Measurements from ENCODE around the gene CDCA3. TPM values are rescaled to one million over a fixed set of nuclear protein-coding genes. Genes with fewer than 3 reads are reported as not detected.

Gene CDCA3
- total RNA-seq, 1 donor from 2014 or later, result 0.71 TPM

- intact Hi-C loops (cut with DNase I), result loop anchor here (10.0 kb wide), 1 partner anchor 71 kb away; the partner anchor contains the start of gene MLF2
- peak; percentile 71 for ATAC-seq
- DNase-seq (ENCODE audit: low spot score), result peak; percentile 94
Measured at GRCh38 chr12:6825398-6826124, 25.5 kb downstream of the CDCA3 start.

GRCh38 chr12:6824901-6825381 lies 26.1 kb downstream of the CDCA3 start:
- intact Hi-C loops (cut with DNase I), result loop anchor here (10.0 kb wide), 1 partner anchor 70 kb away; the partner anchor contains the start of gene MLF2
- ATAC-seq (no peak), DNase-seq (ENCODE audit: low spot score) (no peak)

DNA sequence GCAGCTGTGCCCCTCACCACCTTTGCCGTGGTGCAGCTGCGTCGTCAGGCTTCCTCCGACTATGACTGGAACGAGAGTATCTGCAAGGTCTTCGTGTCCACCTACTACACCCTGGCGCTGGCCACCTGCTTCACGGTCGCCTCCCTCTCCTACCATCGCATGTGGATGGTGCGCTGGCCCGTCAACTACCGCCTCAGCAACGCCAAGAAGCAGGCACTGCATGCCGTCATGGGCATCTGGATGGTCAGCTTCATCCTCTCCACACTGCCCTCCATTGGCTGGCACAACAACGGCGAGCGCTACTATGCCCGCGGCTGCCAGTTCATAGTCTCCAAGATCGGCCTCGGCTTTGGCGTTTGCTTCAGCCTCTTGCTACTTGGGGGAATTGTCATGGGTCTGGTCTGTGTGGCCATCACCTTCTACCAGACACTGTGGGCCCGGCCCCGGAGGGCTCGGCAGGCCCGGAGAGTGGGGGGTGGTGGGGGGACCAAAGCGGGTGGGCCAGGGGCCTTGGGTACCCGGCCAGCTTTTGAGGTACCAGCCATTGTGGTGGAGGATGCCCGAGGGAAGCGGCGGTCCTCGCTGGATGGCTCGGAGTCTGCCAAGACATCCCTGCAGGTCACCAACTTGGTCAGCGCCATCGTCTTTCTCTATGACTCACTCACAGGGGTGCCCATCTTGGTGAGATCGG lies 26.9 kb downstream of the CDCA3 start:
- intact Hi-C loops (cut with DNase I), result loop anchor here (10.0 kb wide), 1 partner anchor 69 kb away; the partner anchor contains the start of gene MLF2
- no peak for DNase-seq (ENCODE audit: low spot score)
- ATAC-seq, result no peak

- intact Hi-C loops (cut with DNase I), result loop anchor here (10.0 kb wide), 1 partner anchor 69 kb away; the partner anchor contains the start of gene MLF2
- DNase-seq (ENCODE audit: low spot score) (no peak), ATAC-seq (no peak)
Measured at GRCh38 chr12:6823182-6824084, 27.7 kb downstream of the CDCA3 start.

DNA sequence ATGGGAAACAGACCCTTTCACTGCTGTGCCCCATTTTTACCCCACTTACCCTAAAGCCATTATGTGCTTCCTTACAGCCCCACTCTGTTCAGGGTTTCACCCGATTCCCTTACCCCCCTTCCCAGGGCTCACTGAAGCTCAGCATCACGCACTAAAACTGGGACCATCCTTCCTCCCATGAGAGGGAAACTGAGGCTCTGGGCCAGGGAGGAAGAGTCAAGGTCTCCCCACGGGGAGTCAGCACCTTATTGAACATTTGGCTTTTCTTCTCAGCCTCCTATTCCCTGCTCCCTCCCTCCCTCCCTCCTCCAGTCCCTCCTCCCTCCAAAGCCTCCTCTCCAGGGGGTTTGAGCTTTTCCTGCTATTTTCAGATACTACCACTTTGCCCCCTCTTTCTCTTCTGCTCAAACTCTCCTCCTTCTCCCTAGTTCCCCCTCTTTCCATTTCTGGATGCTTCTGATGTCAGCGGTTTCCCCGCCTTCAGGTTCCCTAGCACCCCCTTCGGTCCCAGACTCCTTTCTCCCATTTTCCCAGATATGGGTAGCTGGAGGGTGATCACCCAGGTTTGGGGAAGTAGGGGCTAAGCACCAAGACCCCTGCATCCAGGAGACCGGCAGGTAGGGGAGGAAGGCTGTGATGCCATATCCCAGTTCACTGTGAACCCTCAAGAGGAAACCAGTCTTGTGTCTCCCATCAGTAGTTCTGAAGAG lies 28.5 kb downstream of the CDCA3 start:
- no peak for DNase-seq (ENCODE audit: low spot score)
- intact Hi-C loops (cut with DNase I), result loop anchor here (10.0 kb wide), 1 partner anchor 68 kb away; the partner anchor contains the start of gene MLF2
- no peak for ATAC-seq

DNA sequence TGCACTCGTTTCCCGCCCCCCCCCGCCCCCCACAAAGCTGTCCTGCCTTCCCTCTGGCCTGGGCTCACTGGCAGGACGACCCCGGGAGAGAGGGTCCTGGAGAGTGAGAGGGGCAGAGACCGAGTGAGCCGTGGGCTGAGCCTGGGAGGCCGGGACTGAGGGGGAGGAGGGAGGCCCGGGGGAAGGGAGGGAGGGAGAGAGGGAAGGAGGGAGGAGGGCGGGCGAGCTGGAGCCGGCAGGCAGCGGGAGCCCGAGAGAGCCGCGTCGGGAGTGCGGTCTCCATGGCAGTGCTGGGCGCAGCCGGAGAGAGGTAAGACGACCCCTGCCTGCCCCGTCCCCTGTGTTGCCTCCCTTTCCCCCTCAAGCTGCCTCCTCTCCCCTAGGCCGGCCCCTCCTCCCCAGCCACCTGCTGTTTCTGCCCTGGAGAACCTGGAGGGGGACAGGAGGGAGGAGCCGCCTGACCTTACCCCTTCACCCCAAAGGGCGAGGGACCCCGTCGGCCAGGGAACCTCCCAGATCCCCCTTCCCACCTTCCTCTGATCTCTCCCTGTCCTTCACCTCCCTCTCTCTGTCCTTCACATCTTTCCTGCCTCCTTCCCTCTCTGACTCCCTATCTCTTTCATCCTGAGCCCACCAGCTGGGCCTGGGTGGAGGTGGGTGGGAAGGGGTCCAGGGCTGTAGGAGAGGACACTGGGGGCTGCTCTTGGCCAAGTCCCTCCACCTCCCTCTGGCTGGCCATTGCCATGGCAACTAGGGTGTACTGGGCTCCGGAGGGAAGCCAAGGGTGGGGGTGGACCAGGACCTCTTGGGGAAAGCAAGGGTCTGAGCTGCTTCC lies 29.3 kb downstream of the CDCA3 start, which contains the start of gene GPR162:
Gene GPR162, plus strand, starts transcription at position 231 of the 835 bp plus-strand sequence. CDS start 2,078 bp downstream, outside the sequence.
- DNase-seq (ENCODE audit: low spot score), result peak; percentile 80
- intact Hi-C loops (cut with DNase I), result loop anchor here (10.0 kb wide), 1 partner anchor 67 kb away; the partner anchor contains the start of gene MLF2

GRCh38 chr12:6820166-6820565 lies 30.9 kb downstream of the CDCA3 start:
- intact Hi-C loops (cut with DNase I), result loop anchor here (10.0 kb wide), 1 partner anchor 65 kb away; the partner anchor contains the start of gene MLF2
- ATAC-seq (no peak), DNase-seq (ENCODE audit: low spot score) (no peak)

More for the DNA sequence above, 29.3 kb downstream of the CDCA3 start, which contains the start of gene GPR162:
- ATAC-seq, result peak; percentile 63

- ATAC-seq, result no peak
- DNase-seq (ENCODE audit: low spot score), result no peak
- intact Hi-C loops (cut with DNase I), result loop anchor here (10.0 kb wide), 1 partner anchor 65 kb away; the partner anchor contains the start of gene MLF2
Measured at GRCh38 chr12:6819106-6820030, 31.7 kb downstream of the CDCA3 start.

DNA sequence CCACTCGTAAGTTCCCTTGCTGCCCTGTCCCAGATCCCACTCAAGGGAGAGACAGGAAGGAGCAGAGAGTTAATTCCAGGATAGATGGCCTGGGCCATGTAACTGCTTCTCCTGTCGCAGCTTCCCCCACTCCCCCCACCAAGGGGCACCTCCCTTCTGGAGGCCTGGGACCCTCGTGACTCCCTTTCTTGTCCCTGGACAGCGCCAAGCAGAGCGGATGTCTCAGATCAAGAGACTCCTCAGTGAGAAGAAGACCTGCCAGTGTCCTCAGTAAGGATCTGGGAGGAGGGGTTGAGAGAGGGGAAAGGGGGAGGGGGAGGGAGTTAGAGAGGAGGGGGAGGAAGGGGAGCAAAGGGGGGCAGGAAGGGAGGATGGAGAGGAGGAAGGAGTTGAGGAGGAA lies 32.4 kb downstream of the CDCA3 start:
- DNase-seq (ENCODE audit: low spot score) (no peak), ATAC-seq (no peak)
- intact Hi-C loops (cut with DNase I), result no loop called here

DNA sequence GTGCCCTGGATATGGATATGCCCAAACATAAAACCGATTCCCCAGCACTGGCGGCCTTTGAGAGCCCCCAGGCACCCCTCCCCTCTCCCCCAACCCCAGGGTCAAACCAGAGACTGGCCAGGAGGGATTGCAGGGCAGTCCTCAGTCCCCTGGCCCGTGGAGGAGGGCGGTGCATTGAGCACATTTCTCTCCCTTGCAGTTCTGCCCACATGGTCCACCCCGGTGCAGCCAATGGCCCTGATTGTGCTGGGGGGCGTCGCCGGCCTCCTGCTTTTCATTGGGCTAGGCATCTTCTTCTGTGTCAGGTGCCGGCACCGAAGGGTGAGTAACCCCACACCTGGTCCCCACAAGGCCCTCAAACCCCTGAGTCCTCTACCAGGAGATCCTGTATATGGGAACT lies 32.9 kb downstream of the CDCA3 start:
- DNase-seq (ENCODE audit: low spot score), result no peak
- no peak for ATAC-seq
- intact Hi-C loops (cut with DNase I), result no loop called here

DNA sequence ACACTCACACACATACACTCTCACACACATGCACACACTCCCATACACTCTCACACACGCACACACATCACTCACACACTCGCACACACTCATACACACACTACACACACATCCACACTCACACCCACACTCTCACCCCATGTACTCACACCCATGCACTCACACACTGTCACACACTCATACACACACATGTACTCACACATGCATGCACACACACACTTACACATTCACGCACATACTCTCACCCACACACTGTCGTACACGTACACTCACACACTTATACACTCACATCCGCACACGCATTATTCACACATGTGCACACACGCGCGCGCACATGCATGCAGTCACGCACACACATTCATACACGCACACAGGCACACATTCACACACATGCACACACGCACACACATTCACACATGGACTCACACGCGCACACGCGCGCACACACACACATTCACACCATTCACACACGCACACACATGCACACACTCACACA lies 33.4 kb downstream of the CDCA3 start:
- DNase-seq (ENCODE audit: low spot score), result no peak
- intact Hi-C loops (cut with DNase I), result loop anchor here (1.0 kb wide), 1 partner anchor 41 kb away; no protein-coding TSS in a partner anchor
- ATAC-seq, result no peak

DNA sequence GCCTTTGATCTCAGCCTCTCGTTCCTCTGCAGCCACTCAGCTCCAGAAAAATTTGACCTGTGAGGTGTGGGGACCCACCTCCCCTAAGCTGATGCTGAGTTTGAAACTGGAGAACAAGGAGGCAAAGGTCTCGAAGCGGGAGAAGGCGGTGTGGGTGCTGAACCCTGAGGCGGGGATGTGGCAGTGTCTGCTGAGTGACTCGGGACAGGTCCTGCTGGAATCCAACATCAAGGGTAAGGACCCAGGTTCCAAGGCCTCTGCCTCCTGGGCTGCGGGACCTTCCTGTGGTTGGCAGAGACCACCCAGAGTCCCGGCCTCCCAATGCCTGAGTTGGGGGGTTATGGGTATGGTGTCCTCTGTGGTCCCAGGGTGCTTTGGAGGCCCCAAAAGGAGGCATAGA lies 34.0 kb downstream of the CDCA3 start:
- no peak for ATAC-seq
- no peak for DNase-seq (ENCODE audit: low spot score)
- intact Hi-C loops (cut with DNase I), result loop anchor here (1.0 kb wide), 1 partner anchor 41 kb away; no protein-coding TSS in a partner anchor

DNA sequence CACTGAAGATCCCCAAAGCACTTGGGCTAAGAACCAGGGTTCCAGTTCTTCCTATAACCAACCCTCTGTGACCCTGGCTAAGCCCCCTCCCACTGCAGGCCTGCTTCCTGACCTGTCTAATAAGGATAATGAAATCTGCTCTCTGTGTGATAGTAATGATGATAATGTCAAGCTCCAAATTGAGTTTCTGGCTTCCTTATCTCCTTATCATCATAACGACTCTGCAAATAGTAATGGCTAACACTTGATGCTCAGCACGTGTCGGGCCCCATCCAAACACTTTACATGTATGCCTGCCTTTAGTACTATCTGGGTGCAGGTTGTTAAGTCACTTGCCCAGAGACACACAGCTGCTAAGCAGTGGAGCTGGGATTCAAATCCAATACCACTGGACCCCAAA lies 34.5 kb downstream of the CDCA3 start:
- DNase-seq (ENCODE audit: low spot score), result no peak
- intact Hi-C loops (cut with DNase I), result no loop called here
- ATAC-seq, result no peak

GRCh38 chr12:6813363-6813762 lies 37.7 kb downstream of the CDCA3 start:
- intact Hi-C loops (cut with DNase I), result no loop called here
- ATAC-seq, result no peak
- DNase-seq (ENCODE audit: low spot score), result no peak

DNA sequence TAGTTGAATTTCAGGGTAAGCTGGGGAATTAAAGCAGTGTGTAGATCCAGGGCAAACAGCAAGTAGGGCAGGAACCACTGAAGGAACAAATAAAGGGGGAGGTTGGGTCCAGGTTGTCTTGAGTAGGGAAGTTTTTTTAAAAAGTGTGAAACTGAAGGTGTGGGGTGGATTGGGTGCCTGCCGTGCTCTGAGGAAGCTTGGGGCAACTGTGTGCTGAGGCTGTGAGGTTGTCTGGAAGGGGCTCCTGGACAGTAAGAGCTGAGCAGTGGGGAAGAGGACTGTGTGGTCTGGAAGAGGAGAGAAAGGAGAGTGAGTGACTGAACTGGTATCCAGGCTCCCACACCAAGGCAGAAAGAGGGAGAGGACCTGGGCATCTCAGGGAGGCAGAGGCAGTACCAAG lies 40.3 kb downstream of the CDCA3 start:
- no peak for ATAC-seq
- DNase-seq (ENCODE audit: low spot score), result no peak
- intact Hi-C loops (cut with DNase I), result no loop called here

GRCh38 chr12:6809056-6809455 lies 42.0 kb downstream of the CDCA3 start:
- no peak for DNase-seq (ENCODE audit: low spot score)
- ATAC-seq, result no peak
- intact Hi-C loops (cut with DNase I), result no loop called here

All from sciatic nerve (tissue), 2 donors.